IMR-90 (cell line): ENCODE data around the gene TRAFD1.

ENCODE experiments used
- CEBPB ChIP-seq: IDR thresholded peaks from 2 replicates; pipeline ENCODE4 v1.6.1; 2012; ENCODE audit warnings: low read depth, low read length, improper control_type of control experiment
- CTCF ChIP-seq: conservative IDR thresholded peaks from 2 replicates; pipeline ENCODE4 v1.5.1; 2012; ENCODE audit warnings: mild to moderate bottlenecking, low read depth, low read length, improper control_type of control experiment
- FOS ChIP-seq: fragments of 150-350 bp; IDR thresholded peaks from 2 replicates; pipeline ENCODE4 v1.6.1; 2016; ENCODE audit warnings: low read depth, low read length
- RAD21 ChIP-seq: IDR thresholded peaks from 2 replicates; pipeline ENCODE4 v1.6.1; 2012; ENCODE audit warnings: low read length, improper control_type of control experiment
- RFX5 ChIP-seq: IDR thresholded peaks from 2 replicates; pipeline ENCODE4 v1.8.0; 2012; ENCODE audit warnings: low read depth, mild to moderate bottlenecking, low read length, moderate library complexity
- SMC3 ChIP-seq: fragments of 150-350 bp; IDR thresholded peaks from 2 replicates; pipeline ENCODE4 v1.6.1; 2016; ENCODE audit warnings: low read depth, mild to moderate bottlenecking, antibody characterized with exemption, low read length, moderate library complexity
- USF2 ChIP-seq: fragments of 150-350 bp; IDR thresholded peaks from 2 replicates; pipeline ENCODE4 v1.6.1; 2017; ENCODE audit warnings: mild to moderate bottlenecking, antibody characterized with exemption, low read length, low read depth

GRCh38 chr12:112126000-112126438 is 659 bp downstream of the TRAFD1 start:
- TF ChIP-seq CTCF: no peak
- no peak for TF ChIP-seq CEBPB
- TF ChIP-seq USF2: no peak
- TF ChIP-seq RFX5: no peak
- TF ChIP-seq RAD21: no peak
- no peak for TF ChIP-seq FOS
- TF ChIP-seq SMC3: no peak
